WTC11 (cell line): ENCODE measurements around the gene MUSTN1. TPM values are rescaled to one million over a fixed set of nuclear protein-coding genes. Genes with fewer than 3 reads are reported as not detected.

Source experiments
- ATAC-seq: fragments of 200-7000 bp; cut with Tn5 transposase; 2 replicates; pipeline ENCODE4 v1.10.0; 2021; ENCODE audit warnings: mild to moderate bottlenecking, moderate library complexity
- CTCF ChIA-PET: fragments of 300-600 bp; sonication (Branson Sonifier 250); formaldehyde crosslinking; loops from one replicate; lab custom pipeline; 2021; ENCODE audit warnings: antibody characterized with exemption; lab: Charles Lee
- POLR2A ChIA-PET: fragments of 350-600 bp; sonication (Branson Sonifier 250); formaldehyde crosslinking; loops from one replicate; lab custom pipeline; 2021; ENCODE audit warnings: antibody characterized with exemption; lab: Charles Lee
- DNase-seq: peaks from one replicate; pipeline ENCODE4 v3.0.0; 2021; ENCODE audit warnings: low spot score
- H3K27ac Mint-ChIP-seq: 2 replicates; pipeline ENCODE4 v1.8.0; 2021; ENCODE audit warnings: mixed read lengths
- H3K27me3 Mint-ChIP-seq: 2 replicates; pipeline ENCODE4 v1.8.0; 2021; ENCODE audit warnings: low read depth, mild to moderate bottlenecking, moderate library complexity, mixed read lengths
- H3K36me3 Mint-ChIP-seq: 2 replicates; pipeline ENCODE4 v1.8.0; 2021; ENCODE audit warnings: mixed read lengths
- H3K4me1 Mint-ChIP-seq: 2 replicates; pipeline ENCODE4 v1.8.0; 2022; ENCODE audit warnings: mixed read lengths
- H3K4me3 Mint-ChIP-seq: 2 replicates; pipeline ENCODE4 v1.8.0; 2021; ENCODE audit warnings: mild to moderate bottlenecking, moderate library complexity, mixed read lengths
- H3K9me3 Mint-ChIP-seq: 2 replicates; pipeline ENCODE4 v1.8.0; 2021; ENCODE audit warnings: mixed read lengths
- ARID4B ChIP-seq: sonication (generic); formaldehyde crosslinking; IDR thresholded peaks from 2 replicates; pipeline ENCODE4 v1.8.0; 2023; ENCODE audit warnings: missing genetic modification reagents, mild to moderate bottlenecking, borderline replicate concordance
- ATF2 ChIP-seq: sonication (generic); formaldehyde crosslinking; IDR thresholded peaks from 2 replicates; pipeline ENCODE4 v1.8.1; 2022; ENCODE audit warnings: low read depth, missing genetic modification reagents, borderline replicate concordance
- ATF6 ChIP-seq: sonication (generic); formaldehyde crosslinking; IDR thresholded peaks from 2 replicates; pipeline ENCODE4 v1.8.1; 2023; ENCODE audit warnings: mild to moderate bottlenecking, missing genetic modification reagents
- E2F1 ChIP-seq: sonication (generic); formaldehyde crosslinking; IDR thresholded peaks from 2 replicates; pipeline ENCODE4 v1.8.0; 2022; ENCODE audit warnings: mild to moderate bottlenecking, missing genetic modification reagents
- E2F4 ChIP-seq: sonication (generic); formaldehyde crosslinking; IDR thresholded peaks from 2 replicates; pipeline ENCODE4 v1.8.1; 2022; ENCODE audit warnings: low read depth, mild to moderate bottlenecking, moderate library complexity, missing genetic modification reagents, borderline replicate concordance
- FOXJ3 ChIP-seq: sonication (generic); formaldehyde crosslinking; IDR thresholded peaks from 2 replicates; pipeline ENCODE4 v1.9.0; 2021; ENCODE audit warnings: missing genetic modification reagents, mild to moderate bottlenecking, borderline replicate concordance
- KAT7 ChIP-seq: sonication (generic); formaldehyde crosslinking; IDR thresholded peaks from 2 replicates; pipeline ENCODE4 v1.8.1; 2023; ENCODE audit warnings: missing genetic modification reagents, mild to moderate bottlenecking, borderline replicate concordance
- MLX ChIP-seq: sonication (generic); formaldehyde crosslinking; IDR thresholded peaks from 2 replicates; pipeline ENCODE4 v1.8.1; 2023; ENCODE audit warnings: mild to moderate bottlenecking, missing genetic modification reagents, moderate library complexity
- PREB ChIP-seq: sonication (generic); formaldehyde crosslinking; IDR thresholded peaks from 2 replicates; pipeline ENCODE4 v1.8.1; 2022; ENCODE audit warnings: mild to moderate bottlenecking, missing genetic modification reagents, moderate library complexity, borderline replicate concordance
- RELA ChIP-seq: sonication (generic); formaldehyde crosslinking; IDR thresholded peaks from 2 replicates; pipeline ENCODE4 v1.8.1; 2022; ENCODE audit warnings: missing genetic modification reagents, mild to moderate bottlenecking, borderline replicate concordance
- SMAD3 ChIP-seq: sonication (generic); formaldehyde crosslinking; IDR thresholded peaks from 2 replicates; pipeline ENCODE4 v1.8.0; 2022; ENCODE audit warnings: missing genetic modification reagents, mild to moderate bottlenecking, borderline replicate concordance
- TCF7 ChIP-seq: sonication (generic); formaldehyde crosslinking; IDR thresholded peaks from 2 replicates; pipeline ENCODE4 v1.8.0; 2022; ENCODE audit warnings: mild to moderate bottlenecking, low read depth, missing genetic modification reagents, moderate library complexity
- ZMAT4 ChIP-seq: fragments of 250-450 bp; sonication (Bioruptor Pico); IDR thresholded peaks from 2 replicates; pipeline ENCODE4 v1.9.0; 2021; ENCODE audit warnings: mild to moderate bottlenecking
- ZNF121 ChIP-seq: sonication (generic); formaldehyde crosslinking; IDR thresholded peaks from 2 replicates; pipeline ENCODE4 v1.8.0; 2023; ENCODE audit warnings: missing genetic modification reagents
- ZNF317 ChIP-seq: sonication (generic); formaldehyde crosslinking; IDR thresholded peaks from 2 replicates; pipeline ENCODE4 v1.8.1; 2023; ENCODE audit warnings: low read depth, mild to moderate bottlenecking, moderate library complexity, missing genetic modification reagents, borderline replicate concordance
- ZNF425 ChIP-seq: fragments of 250-450 bp; sonication (Bioruptor Pico); conservative IDR thresholded peaks from 2 replicates; pipeline ENCODE4 v1.9.0; 2021; ENCODE audit warnings: mild to moderate bottlenecking
- total RNA-seq: library from RNA; stranded (reverse); gene quantifications from 3 replicates; pipeline ENCODE4 v1.2.3, GENCODE V29; 2021

Gene MUSTN1
- total RNA-seq, 1 experiment from 2014 or later: 4.2 TPM

- CTCF ChIA-PET: interaction anchor here (1.4 to 1.8 kb wide), 3 partner anchors 22 to 50 kb away, joined by 6 to 10 read pairs (median 6); no protein-coding TSS in a partner anchor
Measured at GRCh38 chr3:52842424-52842823, 7.6 kb upstream of the MUSTN1 start.

More at GRCh38 chr3:52842424-52842823, 7.6 kb upstream of the MUSTN1 start:
- POLR2A ChIA-PET: interaction anchor here (0.7 kb wide), 1 partner anchor 14 kb away, joined by 3 read pairs; no protein-coding TSS in a partner anchor
- ATAC-seq (no peak), DNase-seq (no peak)
- no peaks in the 10 kb centered on the region for H3K27me3 Mint-ChIP-seq
- no peaks in the 10 kb centered on the region for H3K9me3 Mint-ChIP-seq
- H3K4me3 Mint-ChIP-seq: no peak overlapping the region
- peaks cover under 1% of the 10 kb centered on the region; the same call in 1 of the 2 replicates for H3K4me1 Mint-ChIP-seq
- no peak overlapping the region; the same call in 1 of the 2 replicates for H3K27ac Mint-ChIP-seq
- TF ChIP-seq FOXJ3 (CRISPR knock-in tag) (no peak), KAT7 (CRISPR knock-in tag) (no peak), PREB (no peak), SMAD3 (CRISPR knock-in tag) (no peak), ATF6 (CRISPR knock-in tag) (no peak), ZMAT4 (no peak), ATF2 (CRISPR knock-in tag) (no peak), E2F4 (CRISPR knock-in tag) (no peak), MLX (CRISPR knock-in tag) (no peak), ZNF317 (CRISPR knock-in tag) (no peak), ARID4B (CRISPR knock-in tag) (no peak), RELA (CRISPR knock-in tag) (no peak), ZNF121 (CRISPR knock-in tag) (no peak), TCF7 (CRISPR knock-in tag) (no peak), E2F1 (CRISPR knock-in tag) (no peak), ZNF425 (CRISPR knock-in tag) (no peak)
- peaks cover 11% of the 10 kb centered on the region for H3K36me3 Mint-ChIP-seq
